Activated CD4-positive, alpha-beta memory T cell treated with anti-CD3 and anti-CD28 coated beads for 36 hours (primary cell): ENCODE results near the gene CNOT10. TPM values are rescaled to one million over a fixed set of nuclear protein-coding genes. Genes with fewer than 3 reads are reported as not detected.
"Not testable (repeated sequence)": the region's sequence is repeated elsewhere in the genome, so short reads cannot be mapped to it uniquely, and the experiment has no call there.

ENCODE experiments used
- CTCF ChIA-PET: fragments of 350-600 bp; sonication (Branson Sonifier 250); formaldehyde crosslinking; loops from one replicate; lab custom pipeline; 2021; ENCODE audit warnings: antibody characterized with exemption, inconsistent platforms; lab: Charles Lee
- POLR2A ChIA-PET: fragments of 350-600 bp; sonication (Branson Sonifier 250); formaldehyde crosslinking; loops from one replicate; lab custom pipeline; 2021; ENCODE audit warnings: antibody characterized with exemption; lab: Charles Lee
- DNase-seq: peaks from one replicate; pipeline ENCODE4 v3.0.0-alpha.2; 2020
- H3K27ac Mint-ChIP-seq: one replicate; pipeline ENCODE4 v1.8.0; 2021; ENCODE audit warnings: mixed read lengths
- H3K27me3 Mint-ChIP-seq: one replicate; pipeline ENCODE4 v1.8.0; 2021; ENCODE audit warnings: mixed read lengths
- H3K36me3 Mint-ChIP-seq: one replicate; pipeline ENCODE4 v1.8.0; 2021; ENCODE audit warnings: mixed read lengths
- H3K4me1 Mint-ChIP-seq: one replicate; pipeline ENCODE4 v1.8.0; 2021; ENCODE audit warnings: low read depth, mixed read lengths
- H3K4me3 Mint-ChIP-seq: one replicate; pipeline ENCODE4 v1.8.0; 2021; ENCODE audit warnings: mild to moderate bottlenecking, mixed read lengths
- H3K9me3 Mint-ChIP-seq: one replicate; pipeline ENCODE4 v1.8.0; 2021; ENCODE audit warnings: mixed read lengths
- intact Hi-C: fragments of 100-400 bp; cut with micrococcal nuclease; formaldehyde crosslinking; loops from one replicate; pipeline ENCODE4 v1.15.1; 2023
- total RNA-seq, 2 experiments: library from RNA; stranded (reverse); gene quantifications; one replicate each; pipeline ENCODE4 v1.2.3, GENCODE V29; 2021

The CNOT10 gene
- total RNA-seq, 2 experiments from 2014 or later, result 52.4 to 54.7 TPM

- Mint-ChIP-seq H3K4me1 (no peaks in the 10 kb centered on the region), H3K27me3 (no peaks in the 10 kb centered on the region), H3K36me3 (no peaks in the 10 kb centered on the region), H3K4me3 (no peak overlapping the region), H3K9me3 (no peaks in the 10 kb centered on the region), H3K27ac (no peak overlapping the region)
- POLR2A ChIA-PET, result no interaction called here
- intact Hi-C loops, result no loop called here
- no peak for DNase-seq
- CTCF ChIA-PET, result interaction anchor here (0.6 to 1.8 kb wide), 4 partner anchors 18 to 490 kb away, joined by 3 to 8 read pairs (median 4); no protein-coding TSS in a partner anchor
These were observed 17.9 kb upstream of the CNOT10 start for GRCh38 chr3:32667072-32667582.

DNA sequence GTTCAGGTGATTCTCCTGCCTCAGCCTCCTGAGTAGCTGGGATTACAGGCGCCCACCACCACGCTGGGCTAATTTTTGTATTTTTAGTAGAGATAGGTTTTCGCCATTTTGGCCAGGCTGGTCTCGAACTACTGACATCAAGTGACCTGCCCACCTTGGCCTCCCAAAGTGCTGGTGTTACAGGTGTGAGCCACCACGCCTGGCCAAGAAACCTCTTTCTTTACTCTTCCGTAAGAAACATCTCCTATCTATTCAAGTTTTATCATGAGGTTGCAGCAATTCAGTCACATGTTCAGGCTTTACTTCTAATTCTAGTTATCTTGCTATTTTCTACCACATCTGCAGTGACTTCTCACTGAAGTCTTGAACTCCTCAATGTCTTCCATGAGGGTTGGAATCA lies 15.8 kb upstream of the CNOT10 start:
- H3K4me1 Mint-ChIP-seq, H3K9me3 Mint-ChIP-seq, H3K4me3 Mint-ChIP-seq, intact Hi-C loops, H3K27me3 Mint-ChIP-seq, H3K27ac Mint-ChIP-seq, CTCF ChIA-PET, DNase-seq, H3K36me3 Mint-ChIP-seq, POLR2A ChIA-PET: not testable (repeated sequence)

- CTCF ChIA-PET, H3K9me3 Mint-ChIP-seq, H3K27me3 Mint-ChIP-seq, H3K4me3 Mint-ChIP-seq, DNase-seq, H3K27ac Mint-ChIP-seq, intact Hi-C loops, H3K36me3 Mint-ChIP-seq, H3K4me1 Mint-ChIP-seq: not testable (repeated sequence)
- POLR2A ChIA-PET, result interaction anchor here (0.9 kb wide), 1 partner anchor 105 kb away, joined by 3 read pairs; no protein-coding TSS in a partner anchor
These were observed 11.3 kb upstream of the CNOT10 start for GRCh38 chr3:32673730-32674129.

GRCh38 chr3:32675164-32675563 lies 9.8 kb upstream of the CNOT10 start:
- ChIA-PET CTCF (interaction anchor here (0.7 kb wide), 1 partner anchor 9 kb away, joined by 3 read pairs; no protein-coding TSS in a partner anchor), POLR2A (no interaction called here)
- no peaks in the 10 kb centered on the region for H3K27me3 Mint-ChIP-seq
- H3K36me3 Mint-ChIP-seq, result no peaks in the 10 kb centered on the region
- intact Hi-C loops, result no loop called here
- H3K4me1 Mint-ChIP-seq, result no peaks in the 10 kb centered on the region
- DNase-seq, result no peak
- no peak overlapping the region for H3K4me3 Mint-ChIP-seq
- peaks cover 3% of the 10 kb centered on the region for H3K9me3 Mint-ChIP-seq
- H3K27ac Mint-ChIP-seq, result no peak overlapping the region

GRCh38 chr3:32675650-32676049 lies 9.3 kb upstream of the CNOT10 start:
- Mint-ChIP-seq H3K4me3 (no peak overlapping the region), H3K27ac (no peak overlapping the region), H3K27me3 (no peaks in the 10 kb centered on the region), H3K4me1 (no peaks in the 10 kb centered on the region), H3K36me3 (no peaks in the 10 kb centered on the region), H3K9me3 (peaks cover 3% of the 10 kb centered on the region)
- intact Hi-C loops, result no loop called here
- no peak for DNase-seq
- POLR2A ChIA-PET, result no interaction called here
- CTCF ChIA-PET, result no interaction called here

- Mint-ChIP-seq H3K4me3 (no peak overlapping the region), H3K27ac (no peak overlapping the region), H3K36me3 (peaks cover 3% of the 10 kb centered on the region), H3K27me3 (no peaks in the 10 kb centered on the region), H3K9me3 (no peaks in the 10 kb centered on the region), H3K4me1 (peaks cover 16% of the 10 kb centered on the region)
- intact Hi-C loops, result loop anchor here (10.0 kb wide), 5 partner anchors 287 to 1113 kb away; partner anchors contain the start of genes CMTM7, CRTAP and PDCD6IP
- DNase-seq, result no peak
- POLR2A ChIA-PET, result no interaction called here
- CTCF ChIA-PET, result no interaction called here
These were observed 3.2 kb upstream of the CNOT10 start for GRCh38 chr3:32681811-32682210.

- Mint-ChIP-seq H3K9me3 (no peaks in the 10 kb centered on the region), H3K27ac (peak overlapping the region; percentile 91), H3K4me1 (peaks cover 26% of the 10 kb centered on the region), H3K36me3 (peaks cover 10% of the 10 kb centered on the region), H3K27me3 (no peaks in the 10 kb centered on the region), H3K4me3 (peak overlapping the region; percentile 91)
- no peak for DNase-seq
- ChIA-PET POLR2A (interaction anchor here (1.0 to 1.1 kb wide), 2 partner anchors 114 to 756 kb away, joined by 3 to 4 read pairs; partner anchors contain the start of genes DYNC1LI1 and UBP1), CTCF (interaction anchor here (0.5 to 0.9 kb wide), 4 partner anchors 9 to 457 kb away, joined by 3 to 7 read pairs (median 3); no protein-coding TSS in a partner anchor)
- intact Hi-C loops, result loop anchor here (1.0 to 10.0 kb wide), 8 partner anchors 289 to 1151 kb away; partner anchors contain the start of genes CMTM7, CRTAP, GPD1L and PDCD6IP
These were observed 774 bp upstream of the CNOT10 start for GRCh38 chr3:32684029-32684799.

DNA sequence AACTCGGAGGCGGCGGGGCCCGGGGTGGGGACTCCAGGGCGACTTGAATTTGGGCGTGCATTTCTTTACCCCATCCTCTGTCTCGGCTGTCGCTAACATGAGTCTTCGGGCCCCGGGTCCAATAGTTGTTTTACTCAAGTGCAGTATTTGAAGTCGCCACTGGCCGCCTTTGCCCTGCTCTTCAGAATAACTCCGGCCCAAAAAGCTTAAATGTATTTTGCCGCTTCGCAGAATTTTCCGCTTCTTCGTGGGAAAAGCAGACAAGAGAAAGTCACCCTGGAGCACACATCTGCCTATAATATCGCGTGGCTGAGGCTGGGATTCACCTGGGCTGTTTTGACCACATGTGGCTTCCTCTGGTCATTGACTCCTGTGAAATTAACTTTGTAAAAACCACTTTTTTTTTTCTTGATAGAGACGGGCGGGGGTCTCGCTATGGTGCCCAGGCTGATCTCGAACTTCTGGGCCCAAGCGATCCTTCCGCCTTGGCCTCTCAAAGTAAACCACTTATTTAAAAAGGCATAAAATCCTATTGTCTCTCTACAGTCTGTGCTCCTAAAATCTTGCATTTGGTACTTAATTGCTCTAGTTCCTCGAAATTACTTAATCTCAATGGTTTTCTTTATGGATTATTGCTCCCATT lies 676 bp downstream of the CNOT10 start:
- H3K9me3 Mint-ChIP-seq, result no peaks in the 10 kb centered on the region
- H3K36me3 Mint-ChIP-seq, result peaks cover 16% of the 10 kb centered on the region
- CTCF ChIA-PET, result interaction anchor here (0.7 to 0.9 kb wide), 5 partner anchors 10 to 427 kb away, joined by 3 to 4 read pairs (median 3); no protein-coding TSS in a partner anchor
- peak overlapping the region; percentile 90 for H3K27ac Mint-ChIP-seq
- H3K4me3 Mint-ChIP-seq, result peak overlapping the region; percentile 91
- DNase-seq, result no peak
- H3K27me3 Mint-ChIP-seq, result no peaks in the 10 kb centered on the region
- intact Hi-C loops, result loop anchor here (1.0 to 10.0 kb wide), 11 partner anchors 97 to 1153 kb away; partner anchors contain the start of genes CMTM6, CMTM7, CRTAP and DYNC1LI1
- H3K4me1 Mint-ChIP-seq, result peaks cover 34% of the 10 kb centered on the region
- POLR2A ChIA-PET, result interaction anchor here (1.0 to 1.1 kb wide), 2 partner anchors 115 to 755 kb away, joined by 3 to 4 read pairs; partner anchors contain the start of genes DYNC1LI1 and UBP1

DNA sequence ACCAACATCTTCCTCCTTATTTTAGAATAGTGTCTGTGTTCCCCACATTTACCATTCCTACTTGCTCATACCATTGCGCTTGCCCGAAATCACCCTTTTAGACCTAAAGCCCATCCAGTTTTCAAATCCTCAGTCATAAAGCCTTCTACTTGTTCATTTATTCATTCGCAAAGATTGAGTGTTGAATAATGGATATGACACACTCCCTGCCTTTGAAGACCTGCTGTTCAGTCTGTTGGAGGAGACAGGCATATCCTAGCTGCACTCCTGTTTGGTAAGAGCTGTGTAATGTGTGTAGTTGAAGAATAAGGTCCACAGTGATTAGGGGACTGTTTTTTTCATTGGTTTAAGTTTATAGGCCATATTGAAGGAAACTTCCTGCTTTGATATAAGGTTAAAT lies 1.7 kb downstream of the CNOT10 start:
- ChIA-PET CTCF (no interaction called here), POLR2A (no interaction called here)
- intact Hi-C loops, result loop anchor here (5.0 to 10.0 kb wide), 6 partner anchors 96 to 1108 kb away; partner anchors contain the start of genes CMTM7, CRTAP and PDCD6IP
- no peaks in the 10 kb centered on the region for H3K9me3 Mint-ChIP-seq
- peaks cover 34% of the 10 kb centered on the region for H3K4me1 Mint-ChIP-seq
- H3K27me3 Mint-ChIP-seq, result no peaks in the 10 kb centered on the region
- no peak for DNase-seq
- peaks cover 18% of the 10 kb centered on the region for H3K36me3 Mint-ChIP-seq
- H3K27ac Mint-ChIP-seq, result no peak overlapping the region
- H3K4me3 Mint-ChIP-seq, result peak overlapping the region; percentile 91

DNA sequence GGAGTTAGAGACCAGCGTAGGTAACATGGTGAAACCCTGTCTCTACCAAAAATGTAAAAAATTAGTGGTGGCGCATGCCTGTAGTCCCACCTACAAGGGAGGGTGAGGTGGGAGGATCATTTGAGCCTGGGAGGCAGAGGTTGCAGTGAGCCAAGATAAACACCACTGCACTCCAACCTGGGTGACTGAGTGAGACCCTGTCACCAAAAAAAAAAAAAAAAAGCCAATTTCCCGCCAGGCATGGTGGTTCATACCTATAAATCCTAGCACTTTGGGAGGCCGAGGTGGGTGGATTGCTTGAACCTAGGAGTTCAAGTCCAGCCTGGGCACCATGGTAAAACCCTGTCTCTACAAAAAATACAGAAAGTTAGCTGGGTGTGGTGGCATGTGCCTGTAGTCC lies 6.9 kb downstream of the CNOT10 start:
- DNase-seq, result no peak
- Mint-ChIP-seq H3K4me1 (peaks cover 26% of the 10 kb centered on the region), H3K27ac (no peak overlapping the region), H3K27me3 (no peaks in the 10 kb centered on the region), H3K36me3 (peaks cover 21% of the 10 kb centered on the region), H3K9me3 (no peaks in the 10 kb centered on the region), H3K4me3 (no peak overlapping the region)
- ChIA-PET POLR2A (interaction anchor here (0.6 kb wide), 1 partner anchor 206 kb away, joined by 4 read pairs; no protein-coding TSS in a partner anchor), CTCF (no interaction called here)
- intact Hi-C loops, result no loop called here

DNA sequence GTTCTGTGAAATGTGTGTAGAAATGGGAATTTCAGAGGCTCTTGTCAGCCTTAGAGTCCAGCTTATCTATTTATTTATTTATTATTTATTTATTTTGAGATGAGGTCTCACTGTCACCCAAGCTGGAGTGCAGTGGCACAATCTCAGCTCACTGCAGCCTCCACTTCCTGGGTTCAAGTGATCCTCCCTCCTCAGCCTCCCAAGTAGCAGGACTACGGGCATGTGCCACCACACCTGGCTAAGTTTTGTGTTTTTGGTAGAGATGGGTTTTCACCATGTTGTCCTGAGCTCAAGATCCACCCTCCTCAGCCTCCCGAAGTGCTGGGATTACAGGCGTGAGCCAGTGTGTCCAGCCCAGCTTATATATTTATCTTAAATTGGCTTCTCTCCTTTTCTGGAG lies 11.5 kb downstream of the CNOT10 start:
- intact Hi-C loops, result no loop called here
- H3K36me3 Mint-ChIP-seq, result peaks cover 8% of the 10 kb centered on the region
- ChIA-PET POLR2A (no interaction called here), CTCF (interaction anchor here (0.5 kb wide), 1 partner anchor 229 kb away, joined by 3 read pairs; no protein-coding TSS in a partner anchor)
- no peaks in the 10 kb centered on the region for H3K27me3 Mint-ChIP-seq
- no peaks in the 10 kb centered on the region for H3K9me3 Mint-ChIP-seq
- H3K4me1 Mint-ChIP-seq, result peaks cover 14% of the 10 kb centered on the region
- no peak for DNase-seq
- H3K4me3 Mint-ChIP-seq, result no peak overlapping the region
- no peak overlapping the region for H3K27ac Mint-ChIP-seq

DNA sequence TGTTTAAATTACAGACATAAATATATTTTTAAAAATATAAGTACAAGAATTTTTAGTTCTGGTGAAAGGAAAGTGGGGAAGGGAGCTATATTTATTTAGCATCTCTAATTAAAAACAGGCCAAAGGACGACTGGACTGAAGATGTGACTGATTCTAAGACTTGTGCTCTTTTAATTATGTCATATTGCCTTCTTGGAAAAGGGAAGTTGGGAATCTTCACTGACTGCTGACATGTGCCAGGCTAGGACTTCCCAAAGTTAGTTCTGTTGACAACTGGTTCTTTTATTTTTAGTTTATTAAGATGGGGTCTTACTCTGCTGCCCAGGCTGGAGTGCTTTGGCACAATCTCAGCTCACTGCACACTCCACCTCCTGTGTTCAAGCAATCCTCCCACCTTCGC lies 13.5 kb downstream of the CNOT10 start:
- intact Hi-C loops, result no loop called here
- ChIA-PET POLR2A (no interaction called here), CTCF (no interaction called here)
- DNase-seq, result no peak
- Mint-ChIP-seq H3K9me3 (no peaks in the 10 kb centered on the region), H3K27ac (no peak overlapping the region), H3K36me3 (peaks cover 11% of the 10 kb centered on the region), H3K27me3 (no peaks in the 10 kb centered on the region), H3K4me3 (no peak overlapping the region), H3K4me1 (peaks cover 24% of the 10 kb centered on the region)
